Measurements from ENCODE around the gene CLMP.

Gene CLMP

GRCh38 chr11:123187665-123188507, 7.2 kb downstream of the CLMP start:
- Mint-ChIP-seq H3K4me3 (no peak overlapping the region), H3K36me3 (ENCODE audit: low read depth) (no peaks in the 10 kb centered on the region), H3K27me3 (peaks cover 56% of the 10 kb centered on the region), H3K9me3 (no peaks in the 10 kb centered on the region), H3K4me1 (ENCODE audit: low read depth) (peaks cover 7% of the 10 kb centered on the region), H3K27ac (no peak overlapping the region)

GRCh38 chr11:123187248-123187647, 7.8 kb downstream of the CLMP start:
- Mint-ChIP-seq H3K4me3 (no peak overlapping the region), H3K4me1 (ENCODE audit: low read depth) (peaks cover 6% of the 10 kb centered on the region), H3K9me3 (no peaks in the 10 kb centered on the region), H3K27me3 (peaks cover 49% of the 10 kb centered on the region), H3K36me3 (ENCODE audit: low read depth) (no peaks in the 10 kb centered on the region), H3K27ac (no peak overlapping the region)

GRCh38 chr11:123186286-123186685, 8.8 kb downstream of the CLMP start:
- no peaks in the 10 kb centered on the region for H3K9me3 Mint-ChIP-seq
- no peak overlapping the region for H3K4me3 Mint-ChIP-seq
- H3K27me3 Mint-ChIP-seq = peaks cover 46% of the 10 kb centered on the region
- H3K4me1 Mint-ChIP-seq (ENCODE audit: low read depth) = no peaks in the 10 kb centered on the region
- no peak overlapping the region for H3K27ac Mint-ChIP-seq
- H3K36me3 Mint-ChIP-seq (ENCODE audit: low read depth) = no peaks in the 10 kb centered on the region

- H3K36me3 Mint-ChIP-seq (ENCODE audit: low read depth) = no peaks in the 10 kb centered on the region
- H3K27me3 Mint-ChIP-seq = peaks cover 43% of the 10 kb centered on the region
- H3K9me3 Mint-ChIP-seq = no peaks in the 10 kb centered on the region
- no peak overlapping the region for H3K4me3 Mint-ChIP-seq
- H3K27ac Mint-ChIP-seq = no peak overlapping the region
- H3K4me1 Mint-ChIP-seq (ENCODE audit: low read depth) = no peaks in the 10 kb centered on the region
Measured at GRCh38 chr11:123185326-123185725, 9.7 kb downstream of the CLMP start.

- no peaks in the 10 kb centered on the region for H3K9me3 Mint-ChIP-seq
- H3K4me1 Mint-ChIP-seq (ENCODE audit: low read depth) = no peaks in the 10 kb centered on the region
- peaks cover 40% of the 10 kb centered on the region for H3K27me3 Mint-ChIP-seq
- H3K36me3 Mint-ChIP-seq (ENCODE audit: low read depth) = no peaks in the 10 kb centered on the region
- H3K27ac Mint-ChIP-seq = no peak overlapping the region
- no peak overlapping the region for H3K4me3 Mint-ChIP-seq
Measured at GRCh38 chr11:123184531-123184930, 10.5 kb downstream of the CLMP start.

- Mint-ChIP-seq H3K27me3 (peaks cover 32% of the 10 kb centered on the region), H3K36me3 (ENCODE audit: low read depth) (no peaks in the 10 kb centered on the region), H3K27ac (no peak overlapping the region), H3K9me3 (no peaks in the 10 kb centered on the region), H3K4me3 (no peak overlapping the region), H3K4me1 (ENCODE audit: low read depth) (no peaks in the 10 kb centered on the region)
Measured at GRCh38 chr11:123183391-123184099, 11.5 kb downstream of the CLMP start.

- Mint-ChIP-seq H3K4me3 (no peak overlapping the region), H3K4me1 (ENCODE audit: low read depth) (no peaks in the 10 kb centered on the region), H3K27me3 (peaks cover 17% of the 10 kb centered on the region), H3K9me3 (no peaks in the 10 kb centered on the region), H3K27ac (no peak overlapping the region), H3K36me3 (ENCODE audit: low read depth) (no peaks in the 10 kb centered on the region)
Measured at GRCh38 chr11:123181767-123182500, 13.1 kb downstream of the CLMP start.

- Mint-ChIP-seq H3K27me3 (peaks cover 13% of the 10 kb centered on the region), H3K27ac (no peak overlapping the region), H3K4me1 (ENCODE audit: low read depth) (no peaks in the 10 kb centered on the region), H3K9me3 (no peaks in the 10 kb centered on the region), H3K36me3 (ENCODE audit: low read depth) (no peaks in the 10 kb centered on the region), H3K4me3 (no peak overlapping the region)
Measured at GRCh38 chr11:123181075-123181474, 14.0 kb downstream of the CLMP start.

GRCh38 chr11:123180574-123180973, 14.5 kb downstream of the CLMP start:
- H3K27ac Mint-ChIP-seq = no peak overlapping the region
- H3K36me3 Mint-ChIP-seq (ENCODE audit: low read depth) = no peaks in the 10 kb centered on the region
- H3K27me3 Mint-ChIP-seq = peaks cover 13% of the 10 kb centered on the region
- no peak overlapping the region for H3K4me3 Mint-ChIP-seq
- H3K4me1 Mint-ChIP-seq (ENCODE audit: low read depth) = no peaks in the 10 kb centered on the region
- no peaks in the 10 kb centered on the region for H3K9me3 Mint-ChIP-seq

- Mint-ChIP-seq H3K27ac (no peak overlapping the region), H3K4me1 (ENCODE audit: low read depth) (no peaks in the 10 kb centered on the region), H3K36me3 (ENCODE audit: low read depth) (no peaks in the 10 kb centered on the region), H3K4me3 (no peak overlapping the region), H3K9me3 (no peaks in the 10 kb centered on the region), H3K27me3 (peaks cover 12% of the 10 kb centered on the region)
Measured at GRCh38 chr11:123180166-123180565, 14.9 kb downstream of the CLMP start.

GRCh38 chr11:123179586-123179985, 15.5 kb downstream of the CLMP start:
- Mint-ChIP-seq H3K27ac (no peak overlapping the region), H3K4me3 (no peak overlapping the region), H3K4me1 (ENCODE audit: low read depth) (no peaks in the 10 kb centered on the region), H3K36me3 (ENCODE audit: low read depth) (no peaks in the 10 kb centered on the region), H3K9me3 (no peaks in the 10 kb centered on the region), H3K27me3 (peaks cover 6% of the 10 kb centered on the region)

- Mint-ChIP-seq H3K4me1 (ENCODE audit: low read depth) (no peaks in the 10 kb centered on the region), H3K27me3 (peaks cover 5% of the 10 kb centered on the region), H3K36me3 (ENCODE audit: low read depth) (no peaks in the 10 kb centered on the region), H3K9me3 (no peaks in the 10 kb centered on the region), H3K27ac (no peak overlapping the region), H3K4me3 (no peak overlapping the region)
Measured at GRCh38 chr11:123178186-123178585, 16.9 kb downstream of the CLMP start.

- no peaks in the 10 kb centered on the region for H3K36me3 Mint-ChIP-seq (ENCODE audit: low read depth)
- no peak overlapping the region for H3K4me3 Mint-ChIP-seq
- H3K27ac Mint-ChIP-seq = no peak overlapping the region
- H3K27me3 Mint-ChIP-seq = peaks cover 5% of the 10 kb centered on the region
- no peaks in the 10 kb centered on the region for H3K9me3 Mint-ChIP-seq
- H3K4me1 Mint-ChIP-seq (ENCODE audit: low read depth) = no peaks in the 10 kb centered on the region
Measured at GRCh38 chr11:123176785-123177184, 18.3 kb downstream of the CLMP start.

GRCh38 chr11:123174196-123175183, 20.6 kb downstream of the CLMP start:
- Mint-ChIP-seq H3K4me1 (ENCODE audit: low read depth) (no peaks in the 10 kb centered on the region), H3K27me3 (no peaks in the 10 kb centered on the region), H3K9me3 (no peaks in the 10 kb centered on the region), H3K4me3 (no peak overlapping the region), H3K27ac (no peak overlapping the region), H3K36me3 (ENCODE audit: low read depth) (no peaks in the 10 kb centered on the region)
